Measurements from ENCODE around the gene ENPP1. TPM values are rescaled to one million over a fixed set of nuclear protein-coding genes. Genes with fewer than 3 reads are reported as not detected.

Gene ENPP1
- total RNA-seq, 1 experiment from 2014 or later, result 29.7 TPM

DNA sequence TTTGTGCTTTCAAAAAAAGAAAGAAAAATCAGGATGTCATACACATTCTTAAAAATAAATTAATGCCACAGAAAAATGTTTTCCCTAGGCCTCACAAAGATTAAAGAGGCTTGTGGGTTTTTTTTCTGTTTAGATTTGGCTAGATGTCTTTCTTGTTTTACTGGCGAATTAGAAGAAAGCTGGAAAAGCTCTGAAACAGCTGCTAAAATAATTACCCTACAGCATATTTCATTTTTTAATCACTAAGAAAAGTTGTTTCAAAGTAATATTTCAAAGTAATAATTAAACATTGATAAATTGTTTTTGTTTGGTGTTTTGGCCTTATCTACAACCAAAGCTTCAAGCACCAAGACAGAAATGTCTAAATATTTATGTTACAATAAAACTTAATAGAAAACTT, 3.7 kb upstream of the ENPP1 start (continued):
- TF ChIP-seq SP1 (CRISPR knock-in tag; conservative IDR thresholded peaks at IDR 0.05) (no peak), ATF3 (CRISPR knock-in tag; conservative IDR thresholded peaks at IDR 0.05) (no peak), SOX15 (CRISPR knock-in tag; IDR thresholded peaks at IDR 0.05) (no peak)
- TF ChIP-seq, protein P1, sequence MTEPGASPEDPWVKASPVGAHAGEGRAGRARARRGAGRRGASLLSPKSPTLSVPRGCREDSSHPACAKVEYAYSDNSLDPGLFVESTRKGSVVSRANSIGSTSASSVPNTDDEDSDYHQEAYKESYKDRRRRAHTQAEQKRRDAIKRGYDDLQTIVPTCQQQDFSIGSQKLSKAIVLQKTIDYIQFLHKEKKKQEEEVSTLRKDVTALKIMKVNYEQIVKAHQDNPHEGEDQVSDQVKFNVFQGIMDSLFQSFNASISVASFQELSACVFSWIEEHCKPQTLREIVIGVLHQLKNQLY (CRISPR knock-in tag; IDR thresholded peaks at IDR 0.05), result no peak

- H3K4me1 Mint-ChIP-seq, result peaks cover 38% of the 10 kb centered on the region
- H3K27me3 Mint-ChIP-seq (ENCODE audit: low read depth), result peaks cover 46% of the 10 kb centered on the region
- ChIA-PET POLR2A (no interaction called here), CTCF (no interaction called here)
- peak overlapping the region; percentile 89 for H3K4me3 Mint-ChIP-seq
- DNase-seq (ENCODE audit: low spot score), result no peak
- H3K9me3 Mint-ChIP-seq, result peaks cover 17% of the 10 kb centered on the region
- H3K27ac Mint-ChIP-seq, result peak overlapping the region; percentile 4; the same call in 1 of the 2 replicates
- no peak for ATAC-seq
- TF ChIP-seq ZMAT4 (CRISPR knock-in tag; IDR thresholded peaks at IDR 0.05) (no peak), HMGXB4 (CRISPR knock-in tag; IDR thresholded peaks at IDR 0.05) (no peak), CREB1 (CRISPR knock-in tag; IDR thresholded peaks at IDR 0.05) (no peak), OVOL2 (CRISPR knock-in tag; IDR thresholded peaks at IDR 0.05; ENCODE audit: borderline replicate concordance) (no peak), ZNF416 (CRISPR knock-in tag; IDR thresholded peaks at IDR 0.05) (no peak), ZNF263 (CRISPR knock-in tag; IDR thresholded peaks at IDR 0.05; ENCODE audit: low read depth) (no peak), ETV6 (CRISPR knock-in tag; IDR thresholded peaks at IDR 0.05) (no peak), ZNF121 (CRISPR knock-in tag; IDR thresholded peaks at IDR 0.05) (no peak), PRDM15 (CRISPR knock-in tag; IDR thresholded peaks at IDR 0.05) (no peak), FOXK1 (CRISPR knock-in tag; IDR thresholded peaks at IDR 0.05) (no peak)
- TF ChIP-seq, protein P2, sequence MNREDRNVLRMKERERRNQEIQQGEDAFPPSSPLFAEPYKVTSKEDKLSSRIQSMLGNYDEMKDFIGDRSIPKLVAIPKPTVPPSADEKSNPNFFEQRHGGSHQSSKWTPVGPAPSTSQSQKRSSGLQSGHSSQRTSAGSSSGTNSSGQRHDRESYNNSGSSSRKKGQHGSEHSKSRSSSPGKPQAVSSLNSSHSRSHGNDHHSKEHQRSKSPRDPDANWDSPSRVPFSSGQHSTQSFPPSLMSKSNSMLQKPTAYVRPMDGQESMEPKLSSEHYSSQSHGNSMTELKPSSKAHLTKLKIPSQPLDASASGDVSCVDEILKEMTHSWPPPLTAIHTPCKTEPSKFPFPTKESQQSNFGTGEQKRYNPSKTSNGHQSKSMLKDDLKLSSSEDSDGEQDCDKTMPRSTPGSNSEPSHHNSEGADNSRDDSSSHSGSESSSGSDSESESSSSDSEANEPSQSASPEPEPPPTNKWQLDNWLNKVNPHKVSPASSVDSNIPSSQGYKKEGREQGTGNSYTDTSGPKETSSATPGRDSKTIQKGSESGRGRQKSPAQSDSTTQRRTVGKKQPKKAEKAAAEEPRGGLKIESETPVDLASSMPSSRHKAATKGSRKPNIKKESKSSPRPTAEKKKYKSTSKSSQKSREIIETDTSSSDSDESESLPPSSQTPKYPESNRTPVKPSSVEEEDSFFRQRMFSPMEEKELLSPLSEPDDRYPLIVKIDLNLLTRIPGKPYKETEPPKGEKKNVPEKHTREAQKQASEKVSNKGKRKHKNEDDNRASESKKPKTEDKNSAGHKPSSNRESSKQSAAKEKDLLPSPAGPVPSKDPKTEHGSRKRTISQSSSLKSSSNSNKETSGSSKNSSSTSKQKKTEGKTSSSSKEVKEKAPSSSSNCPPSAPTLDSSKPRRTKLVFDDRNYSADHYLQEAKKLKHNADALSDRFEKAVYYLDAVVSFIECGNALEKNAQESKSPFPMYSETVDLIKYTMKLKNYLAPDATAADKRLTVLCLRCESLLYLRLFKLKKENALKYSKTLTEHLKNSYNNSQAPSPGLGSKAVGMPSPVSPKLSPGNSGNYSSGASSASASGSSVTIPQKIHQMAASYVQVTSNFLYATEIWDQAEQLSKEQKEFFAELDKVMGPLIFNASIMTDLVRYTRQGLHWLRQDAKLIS (CRISPR knock-in tag; IDR thresholded peaks at IDR 0.05; ENCODE audit: borderline replicate concordance), result no peak
- TF ChIP-seq, protein P3, sequence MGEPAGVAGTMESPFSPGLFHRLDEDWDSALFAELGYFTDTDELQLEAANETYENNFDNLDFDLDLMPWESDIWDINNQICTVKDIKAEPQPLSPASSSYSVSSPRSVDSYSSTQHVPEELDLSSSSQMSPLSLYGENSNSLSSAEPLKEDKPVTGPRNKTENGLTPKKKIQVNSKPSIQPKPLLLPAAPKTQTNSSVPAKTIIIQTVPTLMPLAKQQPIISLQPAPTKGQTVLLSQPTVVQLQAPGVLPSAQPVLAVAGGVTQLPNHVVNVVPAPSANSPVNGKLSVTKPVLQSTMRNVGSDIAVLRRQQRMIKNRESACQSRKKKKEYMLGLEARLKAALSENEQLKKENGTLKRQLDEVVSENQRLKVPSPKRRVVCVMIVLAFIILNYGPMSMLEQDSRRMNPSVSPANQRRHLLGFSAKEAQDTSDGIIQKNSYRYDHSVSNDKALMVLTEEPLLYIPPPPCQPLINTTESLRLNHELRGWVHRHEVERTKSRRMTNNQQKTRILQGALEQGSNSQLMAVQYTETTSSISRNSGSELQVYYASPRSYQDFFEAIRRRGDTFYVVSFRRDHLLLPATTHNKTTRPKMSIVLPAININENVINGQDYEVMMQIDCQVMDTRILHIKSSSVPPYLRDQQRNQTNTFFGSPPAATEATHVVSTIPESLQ (CRISPR knock-in tag; IDR thresholded peaks at IDR 0.05), result no peak
- TF ChIP-seq, protein P4, sequence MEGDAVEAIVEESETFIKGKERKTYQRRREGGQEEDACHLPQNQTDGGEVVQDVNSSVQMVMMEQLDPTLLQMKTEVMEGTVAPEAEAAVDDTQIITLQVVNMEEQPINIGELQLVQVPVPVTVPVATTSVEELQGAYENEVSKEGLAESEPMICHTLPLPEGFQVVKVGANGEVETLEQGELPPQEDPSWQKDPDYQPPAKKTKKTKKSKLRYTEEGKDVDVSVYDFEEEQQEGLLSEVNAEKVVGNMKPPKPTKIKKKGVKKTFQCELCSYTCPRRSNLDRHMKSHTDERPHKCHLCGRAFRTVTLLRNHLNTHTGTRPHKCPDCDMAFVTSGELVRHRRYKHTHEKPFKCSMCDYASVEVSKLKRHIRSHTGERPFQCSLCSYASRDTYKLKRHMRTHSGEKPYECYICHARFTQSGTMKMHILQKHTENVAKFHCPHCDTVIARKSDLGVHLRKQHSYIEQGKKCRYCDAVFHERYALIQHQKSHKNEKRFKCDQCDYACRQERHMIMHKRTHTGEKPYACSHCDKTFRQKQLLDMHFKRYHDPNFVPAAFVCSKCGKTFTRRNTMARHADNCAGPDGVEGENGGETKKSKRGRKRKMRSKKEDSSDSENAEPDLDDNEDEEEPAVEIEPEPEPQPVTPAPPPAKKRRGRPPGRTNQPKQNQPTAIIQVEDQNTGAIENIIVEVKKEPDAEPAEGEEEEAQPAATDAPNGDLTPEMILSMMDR (IDR thresholded peaks at IDR 0.05), result no peak
- TF ChIP-seq, protein P5, sequence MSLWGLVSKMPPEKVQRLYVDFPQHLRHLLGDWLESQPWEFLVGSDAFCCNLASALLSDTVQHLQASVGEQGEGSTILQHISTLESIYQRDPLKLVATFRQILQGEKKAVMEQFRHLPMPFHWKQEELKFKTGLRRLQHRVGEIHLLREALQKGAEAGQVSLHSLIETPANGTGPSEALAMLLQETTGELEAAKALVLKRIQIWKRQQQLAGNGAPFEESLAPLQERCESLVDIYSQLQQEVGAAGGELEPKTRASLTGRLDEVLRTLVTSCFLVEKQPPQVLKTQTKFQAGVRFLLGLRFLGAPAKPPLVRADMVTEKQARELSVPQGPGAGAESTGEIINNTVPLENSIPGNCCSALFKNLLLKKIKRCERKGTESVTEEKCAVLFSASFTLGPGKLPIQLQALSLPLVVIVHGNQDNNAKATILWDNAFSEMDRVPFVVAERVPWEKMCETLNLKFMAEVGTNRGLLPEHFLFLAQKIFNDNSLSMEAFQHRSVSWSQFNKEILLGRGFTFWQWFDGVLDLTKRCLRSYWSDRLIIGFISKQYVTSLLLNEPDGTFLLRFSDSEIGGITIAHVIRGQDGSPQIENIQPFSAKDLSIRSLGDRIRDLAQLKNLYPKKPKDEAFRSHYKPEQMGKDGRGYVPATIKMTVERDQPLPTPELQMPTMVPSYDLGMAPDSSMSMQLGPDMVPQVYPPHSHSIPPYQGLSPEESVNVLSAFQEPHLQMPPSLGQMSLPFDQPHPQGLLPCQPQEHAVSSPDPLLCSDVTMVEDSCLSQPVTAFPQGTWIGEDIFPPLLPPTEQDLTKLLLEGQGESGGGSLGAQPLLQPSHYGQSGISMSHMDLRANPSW (CRISPR knock-in tag; conservative IDR thresholded peaks at IDR 0.05; ENCODE audit: low read depth), result no peak
- peaks cover 16% of the 10 kb centered on the region for H3K36me3 Mint-ChIP-seq
Measured at GRCh38 chr6:131807321-131807643, 538 bp upstream of the ENPP1 start.

All from WTC11 (cell line).